Panc1 (cell line): ENCODE data around the gene LTBP2. TPM values are rescaled to one million over a fixed set of nuclear protein-coding genes. Genes with fewer than 3 reads are reported as not detected.
"Not testable (repeated sequence)": the region's sequence is repeated elsewhere in the genome, so short reads cannot be mapped to it uniquely, and the experiment has no call there.

Experiments used
- ATAC-seq: fragments of 200-7000 bp; cut with Tn5 transposase; 2 replicates; pipeline ENCODE4 v1.9.1; 2020; ENCODE audit warnings: mild to moderate bottlenecking, moderate library complexity
- BruUV-seq: library from RNA; stranded (reverse); fragments of 400-500 nt; replicated peaks from 2 replicates; lab custom pipeline; 2021; lab: Mats Ljungman, UMichigan
- CTCF ChIA-PET: fragments of 300-600 bp; sonication (Branson Sonifier 250); formaldehyde crosslinking; loops from one replicate; lab custom pipeline; 2022; ENCODE audit warnings: antibody characterized with exemption; lab: Charles Lee
- POLR2A ChIA-PET: fragments of 300-600 bp; sonication (Branson Sonifier 250); formaldehyde crosslinking; loops from one replicate; lab custom pipeline; 2022; ENCODE audit warnings: antibody characterized with exemption; lab: Charles Lee
- DNase-seq: peaks from one replicate; pipeline ENCODE4 v3.0.0-alpha.2; 2010; ENCODE audit warnings: low read depth, low spot score
- H3K27ac ChIP-seq: 2 replicates; pipeline ENCODE4 v1.5.1; 2011; ENCODE audit warnings: mild to moderate bottlenecking, low read length, inconsistent platforms
- H3K27me3 ChIP-seq: fragments of 200-500 bp; sonication (Bioruptor generic); 2 replicates; pipeline ENCODE4 v1.6.0; 2014; ENCODE audit warnings: low read length, inconsistent platforms; ENCODE audit not compliant: control insufficient read depth, insufficient read depth
- H3K36me3 ChIP-seq: fragments of 200-500 bp; sonication (Bioruptor generic); 2 replicates; pipeline ENCODE4 v1.5.1; 2014; ENCODE audit warnings: inconsistent platforms, mild to moderate bottlenecking, low read length, moderate library complexity; ENCODE audit not compliant: control insufficient read depth, insufficient read depth
- H3K4me1 ChIP-seq: 2 replicates; pipeline ENCODE4 v1.5.1; 2011; ENCODE audit warnings: inconsistent platforms, mild to moderate bottlenecking, low read length, moderate library complexity; ENCODE audit not compliant: control insufficient read depth, insufficient read depth
- H3K4me3 ChIP-seq, 2 experiments: 2 replicates each; pipeline ENCODE4 v1.5.1; 2011 to 2012; ENCODE audit warnings: low read depth in 2 of 2, low read length in 2 of 2, mild to moderate bottlenecking in 2 of 2, inconsistent platforms in 1 of 2, moderate library complexity in 1 of 2
- H3K9me3 ChIP-seq: fragments of 200-500 bp; sonication (Bioruptor generic); 2 replicates; pipeline ENCODE4 v1.5.1; 2014; ENCODE audit warnings: low read depth, mild to moderate bottlenecking, inconsistent platforms, low read length, moderate library complexity; ENCODE audit not compliant: control insufficient read depth, insufficient read depth
- CTCF ChIP-seq: fragments of 450-650 bp; IDR thresholded peaks from 2 replicates; pipeline ENCODE4 v1.5.1; 2017; ENCODE audit warnings: mild to moderate bottlenecking
- POLR2AphosphoS5 ChIP-seq: IDR thresholded peaks from 2 replicates; pipeline ENCODE4 v1.6.1; 2012; ENCODE audit warnings: mild to moderate bottlenecking, low read depth, low read length, moderate library complexity
- REST ChIP-seq, 2 experiments: IDR thresholded peaks; 2 replicates each; pipeline ENCODE4 v1.6.1; 2011 to 2012; ENCODE audit warnings: low read depth in 2 of 2, control low read depth in 1 of 2, low read length in 1 of 2, mild to moderate bottlenecking in 1 of 2, moderate library complexity in 1 of 2; ENCODE audit not compliant: insufficient read depth in 1 of 2
- SIN3A ChIP-seq: IDR thresholded peaks from 2 replicates; pipeline ENCODE4 v1.6.1; 2012; ENCODE audit warnings: low read depth, mild to moderate bottlenecking, low read length, moderate library complexity, borderline replicate concordance; ENCODE audit not compliant: insufficient read depth
- TCF7L2 ChIP-seq: IDR thresholded peaks from 2 replicates; pipeline ENCODE4 v1.6.1; 2011; ENCODE audit warnings: mild to moderate bottlenecking, low read depth, low read length, inconsistent platforms
- in situ Hi-C: cut with HindIII; loops from 2 replicates; pipeline ENCODE4 v1.10.0; 2016; ENCODE audit warnings: low sequenced_read_pairs, low pct_unique_long_range_greater_than_20kb
- intact Hi-C: fragments of 100-400 bp; cut with micrococcal nuclease; formaldehyde crosslinking; loops from one replicate; pipeline ENCODE4 v1.10.0; 2022; ENCODE audit not compliant: unreplicated experiment
- total RNA-seq: library from RNA; stranded (reverse); gene quantifications from one replicate; pipeline ENCODE4 v1.2.1, GENCODE V29; 2021; ENCODE audit not compliant: unreplicated experiment

The LTBP2 gene
- total RNA-seq, 1 experiment from 2014 or later = 69.8 TPM

DNA sequence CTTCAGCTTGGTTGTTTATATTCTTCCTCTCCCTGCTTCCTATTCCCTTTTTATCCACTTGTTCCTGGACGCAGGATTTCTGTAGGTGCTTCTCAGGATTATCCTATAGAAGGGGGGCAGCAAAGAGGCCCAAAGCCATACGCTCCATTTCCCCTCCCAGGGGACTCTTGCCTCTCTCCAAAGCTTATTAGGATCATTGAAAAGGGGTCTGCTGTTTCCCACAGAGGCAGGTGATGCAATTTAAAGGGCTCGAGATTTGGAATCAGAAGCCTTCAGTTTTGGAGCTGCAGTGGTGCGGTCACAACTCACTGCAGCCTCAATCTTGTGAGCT is 154.5 kb downstream of the LTBP2 start:
- Histone ChIP-seq H3K4me3 (no peak overlapping the region), H3K27ac (no peak overlapping the region), H3K4me1 (no peaks in the 10 kb centered on the region), H3K36me3 (no peaks in the 10 kb centered on the region), H3K27me3 (no peaks in the 10 kb centered on the region), H3K9me3 (no peaks in the 10 kb centered on the region)
- TF ChIP-seq TCF7L2 (no peak), REST (IDR thresholded peaks at IDR 0.05; ENCODE audit: insufficient read depth in 1 of 2, low read depth in 2 of 2, low read length in 1 of 2) (no peak), POLR2AphosphoS5 (no peak), SIN3A (no peak), CTCF (no peak)
- no peak for DNase-seq
- in situ Hi-C loops = no loop called here
- BruUV-seq = no TSS peak
- ATAC-seq = no peak
- POLR2A ChIA-PET = no interaction called here
- intact Hi-C loops = no loop called here
- CTCF ChIA-PET = interaction anchor here (0.6 kb wide), 1 partner anchor 25 kb away, joined by 3 read pairs; no protein-coding TSS in a partner anchor

DNA sequence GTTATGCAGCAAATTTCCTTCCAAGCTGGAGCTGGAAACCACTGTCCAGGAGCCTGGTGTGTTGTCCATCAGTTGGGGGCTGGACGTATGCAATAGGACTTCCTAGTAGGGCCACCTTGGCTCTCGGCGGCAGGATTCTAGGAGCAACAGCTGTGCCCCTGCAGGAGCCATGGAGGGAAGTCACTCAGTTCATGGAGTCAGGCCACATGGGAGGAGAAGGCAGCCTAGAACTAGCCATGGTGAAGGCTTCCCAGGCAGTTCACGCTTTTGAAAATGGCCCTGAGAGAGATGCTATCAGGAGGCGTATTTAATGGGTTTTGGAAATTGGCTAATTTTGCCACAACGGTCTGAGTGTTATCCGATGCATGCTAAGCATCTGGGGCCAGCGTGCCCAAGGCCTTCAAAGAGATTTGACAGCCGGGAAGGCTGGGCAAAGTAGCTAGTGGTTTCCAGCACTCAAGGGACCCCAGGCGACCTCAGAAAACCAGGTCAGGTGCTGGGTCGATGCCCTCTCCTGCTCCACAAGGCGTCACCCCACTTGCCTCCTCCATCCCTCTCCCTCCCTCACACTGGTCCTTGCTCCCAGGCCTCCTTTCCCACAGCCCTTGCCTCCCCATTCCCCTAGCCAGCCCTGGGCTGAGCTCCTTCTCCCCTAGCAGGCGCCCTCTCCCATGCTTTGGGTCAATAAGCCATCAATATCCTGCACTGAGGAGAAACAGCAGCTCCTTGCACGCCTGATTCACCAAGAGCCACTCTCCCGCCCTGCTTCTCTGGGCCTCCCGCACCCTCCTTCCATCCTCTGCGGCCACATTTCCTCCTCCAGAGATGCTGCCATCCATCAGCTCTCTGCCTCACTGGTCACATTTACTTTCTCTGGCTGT is 155.1 kb downstream of the LTBP2 start:
- Histone ChIP-seq H3K9me3 (no peaks in the 10 kb centered on the region), H3K27me3 (no peaks in the 10 kb centered on the region), H3K27ac (no peak overlapping the region), H3K4me3 (no peak overlapping the region), H3K36me3 (no peaks in the 10 kb centered on the region), H3K4me1 (no peaks in the 10 kb centered on the region)
- in situ Hi-C loops (no loop called here), intact Hi-C loops (no loop called here)
- CTCF ChIA-PET = interaction anchor here (0.6 kb wide), 1 partner anchor 24 kb away, joined by 3 read pairs; no protein-coding TSS in a partner anchor
- BruUV-seq = no TSS peak
- POLR2A ChIA-PET = interaction anchor here (0.5 kb wide), 1 partner anchor 34 kb away, joined by 8 read pairs; no protein-coding TSS in a partner anchor
- no peak for TF ChIP-seq TCF7L2
- TF ChIP-seq REST (IDR thresholded peaks at IDR 0.05; ENCODE audit: insufficient read depth in 1 of 2, low read depth in 2 of 2, low read length in 1 of 2) = no peak
- TF ChIP-seq POLR2AphosphoS5 = no peak
- TF ChIP-seq CTCF = no peak
- TF ChIP-seq SIN3A = no peak
- ATAC-seq (no peak), DNase-seq (no peak)

DNA sequence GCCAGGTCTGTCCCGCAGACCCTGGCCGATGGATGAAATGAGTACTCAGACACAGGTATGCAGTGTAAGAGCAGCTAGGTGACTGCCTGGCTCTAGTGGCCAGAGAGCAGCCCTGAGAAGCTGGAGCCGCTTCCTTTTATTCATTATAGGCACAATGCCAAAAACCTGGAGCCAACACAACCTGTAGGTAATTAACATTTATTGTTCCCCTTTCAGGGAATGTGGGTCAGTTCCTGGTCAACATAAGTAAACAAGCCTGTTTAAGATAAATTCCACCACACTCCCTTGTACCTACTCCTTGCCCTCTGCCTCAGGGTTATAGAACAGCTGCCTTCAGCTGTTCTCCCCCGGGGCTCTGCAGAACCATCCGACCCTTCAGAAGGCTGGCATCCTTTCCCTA is 157.6 kb downstream of the LTBP2 start:
- H3K4me3 ChIP-seq, DNase-seq, H3K4me1 ChIP-seq, intact Hi-C loops, ATAC-seq, in situ Hi-C loops, H3K36me3 ChIP-seq, CTCF ChIA-PET, H3K27ac ChIP-seq, H3K27me3 ChIP-seq, BruUV-seq, POLR2A ChIA-PET, H3K9me3 ChIP-seq: not testable (repeated sequence)
